GM21528 (cell line): Measurements from ENCODE around the gene APLP2.
A peak's percentile ranks its signal among the peaks of the same experiment; 100 is the strongest.

Experiments used
- ATAC-seq: cut with Tn5 transposase; IDR thresholded peaks from one replicate; pipeline ENCODE4 v1.9.1; 2021; ENCODE audit warnings: mild to moderate bottlenecking, moderate library complexity; ENCODE audit not compliant: unreplicated experiment, low FRiP score

Gene APLP2

DNA sequence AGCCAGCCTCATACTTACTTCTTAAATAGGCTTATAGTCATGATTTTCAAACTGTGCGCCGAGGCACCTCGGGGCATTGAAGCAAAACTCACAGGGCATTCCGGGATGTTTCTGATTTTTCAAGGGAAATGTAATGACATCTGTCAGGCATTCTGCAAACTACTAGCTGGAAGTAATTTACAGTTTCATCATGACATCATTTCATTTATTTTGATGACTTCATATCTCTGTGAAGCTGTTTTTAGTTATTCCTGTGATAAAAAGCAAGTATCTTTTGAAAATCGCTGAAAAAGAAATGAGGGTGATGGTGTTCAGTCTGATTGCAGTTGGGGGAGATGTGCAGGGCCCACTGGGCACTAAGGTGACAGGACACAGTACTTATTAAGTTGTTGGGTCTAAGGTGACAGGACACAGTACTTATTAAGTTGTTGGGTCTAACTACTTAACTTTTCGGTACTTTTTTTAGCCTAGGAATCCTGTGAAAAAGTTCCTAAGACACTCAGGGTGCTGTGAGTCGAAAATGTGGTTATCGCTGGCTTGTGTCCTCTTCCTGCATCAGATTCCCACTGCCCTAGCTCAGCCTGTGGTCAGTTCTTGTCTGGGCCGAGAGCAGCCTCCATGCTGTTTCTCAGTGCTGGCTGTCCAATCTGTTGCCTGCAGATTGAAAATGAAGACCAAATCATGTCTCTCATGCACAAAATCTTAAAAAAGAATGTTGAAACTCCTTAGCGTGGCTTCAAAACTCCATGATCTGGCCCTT lies 42.6 kb downstream of the APLP2 start:
- ATAC-seq, result no peak

DNA sequence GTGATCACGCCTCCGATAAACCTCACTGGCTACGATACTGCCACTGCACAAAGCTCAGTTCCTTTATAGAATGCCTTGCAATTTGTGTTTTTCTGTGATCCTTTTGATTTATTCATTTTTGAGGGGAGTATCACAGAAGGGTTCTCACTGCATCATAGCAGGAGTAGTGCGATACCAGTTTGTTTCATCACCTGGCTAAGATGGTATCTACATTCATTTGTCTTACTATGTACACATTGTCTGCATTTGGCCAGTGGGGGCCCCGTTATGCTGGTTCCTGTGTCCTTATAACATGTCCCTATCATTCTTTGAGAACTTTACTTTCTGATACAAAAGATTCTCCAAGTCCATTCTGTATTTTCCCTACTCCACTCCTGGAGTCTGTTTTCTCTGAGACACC lies 44.6 kb downstream of the APLP2 start:
- no peak for ATAC-seq

DNA sequence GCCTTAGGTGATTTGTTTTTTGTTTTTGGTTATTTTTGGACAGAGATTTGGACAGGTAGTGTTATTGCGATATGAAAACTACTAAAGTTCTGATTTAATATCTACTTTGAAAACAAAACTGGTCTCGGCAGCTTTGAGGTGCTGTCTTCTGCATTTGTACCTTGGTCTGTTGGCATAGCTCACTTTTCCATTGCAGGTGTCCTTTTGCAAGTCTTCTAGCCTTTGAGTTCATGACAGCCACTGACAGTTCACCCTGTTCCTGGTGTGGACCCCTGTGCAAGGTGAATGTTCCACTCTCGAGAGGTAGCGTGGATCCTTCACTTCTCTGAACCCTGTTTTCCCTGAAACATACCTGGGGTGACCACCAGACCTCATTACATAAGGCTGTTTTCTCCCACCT lies 45.0 kb downstream of the APLP2 start:
- ATAC-seq, result no peak

DNA sequence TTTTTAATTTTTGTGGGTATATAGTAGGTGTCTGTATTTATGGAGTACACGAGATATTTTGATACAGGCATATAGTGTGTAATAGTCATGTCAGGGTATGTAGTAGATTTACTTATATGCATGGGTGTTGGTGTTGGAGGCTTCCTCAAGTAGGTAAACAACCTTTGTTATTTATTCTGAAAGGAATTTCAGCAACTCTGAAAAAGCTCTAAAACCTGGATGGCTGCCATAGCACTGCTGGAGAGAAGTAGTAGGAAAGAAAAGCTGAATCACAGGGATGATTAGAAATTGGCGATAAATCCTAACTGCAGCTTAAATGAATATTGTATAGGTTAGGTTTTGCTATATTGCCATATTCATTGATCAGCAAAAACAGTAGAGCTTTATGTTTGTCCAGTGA lies 45.5 kb downstream of the APLP2 start:
- ATAC-seq, result no peak

DNA sequence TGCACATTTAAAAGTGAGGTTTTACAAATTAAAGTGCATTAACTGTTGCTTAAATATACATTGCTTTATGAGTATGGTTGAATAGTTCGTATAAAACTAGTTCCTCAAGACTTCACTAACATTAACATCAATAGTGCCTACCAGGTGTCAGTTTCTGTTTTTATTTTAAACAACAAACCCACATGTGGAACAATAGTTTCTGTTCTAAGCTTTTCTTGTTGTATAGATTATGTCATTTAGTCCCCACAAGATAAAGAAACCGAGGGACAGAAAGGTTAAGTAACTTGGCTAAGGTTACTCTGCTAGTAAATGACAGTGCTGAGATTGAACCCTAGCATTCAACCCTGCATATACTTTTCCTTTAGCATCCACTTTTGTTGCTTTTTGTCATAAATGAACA lies 48.5 kb downstream of the APLP2 start:
- ATAC-seq, result peak; percentile 92

DNA sequence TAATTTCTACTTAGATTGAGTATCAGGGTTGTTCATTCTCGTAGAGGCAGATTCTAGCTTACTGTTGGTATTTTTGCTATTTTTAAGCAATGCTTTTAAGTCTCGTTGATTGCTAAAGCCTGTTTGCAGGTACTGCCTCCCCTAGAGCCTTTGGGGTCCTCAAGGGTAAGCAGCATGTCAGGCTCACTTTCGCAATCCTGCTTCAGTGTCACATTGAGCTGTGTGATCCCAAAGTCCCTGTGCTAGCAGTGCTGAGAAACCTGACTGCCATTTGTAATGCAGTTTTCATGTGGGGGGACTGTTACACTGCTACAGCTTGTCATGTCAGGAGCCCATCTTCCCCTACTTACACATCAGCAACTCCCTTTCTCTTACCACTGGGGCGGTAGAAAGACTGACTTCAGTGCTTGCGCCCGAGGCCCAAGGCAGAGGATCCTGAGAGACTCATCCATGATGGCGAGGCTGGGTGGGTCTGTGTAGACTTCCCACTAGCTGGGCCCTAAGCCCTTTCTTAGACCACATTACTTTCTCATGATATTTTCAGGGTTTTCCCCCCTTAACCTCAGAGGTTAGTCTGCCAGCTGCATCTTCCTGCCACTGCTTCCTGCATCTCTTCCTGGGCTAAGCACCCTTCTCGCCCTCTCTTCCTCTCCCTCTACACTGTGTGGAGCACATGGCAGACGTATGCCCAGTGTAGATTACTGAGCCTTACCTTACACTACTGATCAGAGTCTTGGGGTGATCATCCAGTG lies 49.1 kb downstream of the APLP2 start:
- peak; percentile 57 for ATAC-seq

DNA sequence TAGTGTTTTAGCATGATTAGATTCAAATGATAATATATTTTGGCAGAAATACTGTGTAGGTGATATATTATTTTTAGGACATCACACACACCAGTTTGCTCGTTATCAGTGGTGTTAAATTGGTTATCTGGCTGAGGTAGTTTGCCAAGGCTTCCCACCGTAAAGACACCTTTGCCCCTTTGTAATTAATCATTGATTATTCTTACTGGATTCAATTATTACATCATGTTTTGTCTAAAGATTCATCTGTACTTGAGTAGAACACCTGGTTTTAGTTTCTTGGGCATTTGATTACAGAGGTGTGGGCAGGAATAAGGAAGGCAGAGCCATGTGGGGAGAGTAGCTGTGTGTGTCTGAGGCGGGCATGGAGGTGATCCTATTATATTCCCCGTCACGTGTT lies 50.4 kb downstream of the APLP2 start:
- no peak for ATAC-seq

DNA sequence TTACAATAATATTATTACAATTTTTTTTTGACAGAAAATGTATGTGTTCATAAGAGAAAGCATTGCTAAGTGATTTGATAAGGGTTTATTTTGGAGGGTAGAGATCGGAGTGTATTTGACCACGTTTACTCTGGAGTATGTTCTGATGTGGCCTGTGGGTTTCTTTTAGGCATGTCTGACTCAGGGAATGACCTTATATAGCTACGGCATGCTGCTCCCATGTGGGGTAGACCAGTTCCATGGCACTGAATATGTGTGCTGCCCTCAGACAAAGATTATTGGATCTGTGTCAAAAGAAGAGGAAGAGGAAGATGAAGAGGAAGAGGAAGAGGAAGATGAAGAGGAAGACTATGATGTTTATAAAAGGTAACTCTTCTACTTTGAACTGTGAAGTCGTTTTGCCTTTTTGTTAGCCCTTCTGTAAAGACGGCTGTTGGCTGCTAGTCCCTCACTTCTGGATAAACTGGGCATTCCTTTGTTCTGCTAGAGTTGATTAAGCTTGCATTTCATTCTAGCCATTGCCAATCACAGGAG lies 51.8 kb downstream of the APLP2 start:
- ATAC-seq, result no peak

DNA sequence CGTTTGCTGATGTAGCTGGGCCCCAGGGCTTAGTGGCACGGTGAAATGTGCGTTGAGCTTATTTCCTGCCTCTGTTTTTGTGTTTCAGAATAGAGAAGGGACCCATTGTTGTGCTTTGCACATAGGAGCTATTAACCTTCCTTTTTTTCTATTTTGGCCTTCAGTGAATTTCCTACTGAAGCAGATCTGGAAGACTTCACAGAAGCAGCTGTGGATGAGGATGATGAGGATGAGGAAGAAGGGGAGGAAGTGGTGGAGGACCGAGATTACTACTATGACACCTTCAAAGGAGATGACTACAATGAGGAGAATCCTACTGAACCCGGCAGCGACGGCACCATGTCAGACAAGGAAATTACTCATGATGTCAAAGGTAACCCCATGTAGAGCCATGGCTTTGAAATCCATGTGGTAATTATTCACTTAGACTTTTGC lies 52.5 kb downstream of the APLP2 start:
- ATAC-seq, result no peak

DNA sequence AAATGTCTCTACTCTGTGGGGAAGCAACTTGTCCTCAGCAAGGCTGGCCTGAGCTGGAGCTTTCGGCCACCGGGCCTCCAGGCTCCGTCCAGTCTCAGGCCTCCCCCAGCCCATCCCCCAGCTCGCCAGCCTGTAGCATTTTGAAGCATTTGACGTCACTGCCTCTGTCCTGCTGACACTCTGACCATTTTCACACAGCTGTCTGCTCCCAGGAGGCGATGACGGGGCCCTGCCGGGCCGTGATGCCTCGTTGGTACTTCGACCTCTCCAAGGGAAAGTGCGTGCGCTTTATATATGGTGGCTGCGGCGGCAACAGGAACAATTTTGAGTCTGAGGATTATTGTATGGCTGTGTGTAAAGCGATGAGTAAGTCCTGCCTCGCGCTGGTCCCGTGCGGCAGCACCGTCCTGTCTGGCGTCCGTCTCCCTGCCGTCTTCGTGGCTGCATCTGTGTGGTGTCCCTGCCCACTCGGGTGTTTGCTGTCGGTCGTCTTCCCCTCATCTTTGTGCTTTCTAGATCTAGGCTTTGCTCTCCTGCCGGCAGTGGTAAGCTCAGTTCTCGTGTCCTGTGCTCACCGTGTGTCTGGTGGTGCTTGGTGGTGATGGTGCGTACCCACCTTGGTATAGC lies 53.8 kb downstream of the APLP2 start:
- no peak for ATAC-seq

DNA sequence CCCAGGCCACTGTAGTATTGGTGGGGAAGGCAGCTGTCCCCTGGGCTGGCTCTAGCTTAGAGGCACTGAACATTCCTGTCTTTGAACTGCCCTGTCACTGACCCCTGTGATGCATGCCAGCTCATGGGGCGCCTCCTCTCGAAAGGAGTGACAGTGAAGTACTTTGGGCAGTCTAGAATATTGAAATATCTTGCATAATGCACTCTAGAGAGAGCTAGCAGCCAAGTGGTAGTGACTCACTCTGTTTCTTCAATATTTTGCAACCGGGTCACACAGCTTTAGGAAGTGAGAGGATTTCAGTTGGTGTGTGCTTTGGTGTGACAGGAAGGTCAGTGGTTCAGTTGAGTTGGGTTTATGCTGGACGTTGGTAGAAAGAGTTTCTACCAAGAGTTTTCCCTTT lies 54.4 kb downstream of the APLP2 start:
- no peak for ATAC-seq

DNA sequence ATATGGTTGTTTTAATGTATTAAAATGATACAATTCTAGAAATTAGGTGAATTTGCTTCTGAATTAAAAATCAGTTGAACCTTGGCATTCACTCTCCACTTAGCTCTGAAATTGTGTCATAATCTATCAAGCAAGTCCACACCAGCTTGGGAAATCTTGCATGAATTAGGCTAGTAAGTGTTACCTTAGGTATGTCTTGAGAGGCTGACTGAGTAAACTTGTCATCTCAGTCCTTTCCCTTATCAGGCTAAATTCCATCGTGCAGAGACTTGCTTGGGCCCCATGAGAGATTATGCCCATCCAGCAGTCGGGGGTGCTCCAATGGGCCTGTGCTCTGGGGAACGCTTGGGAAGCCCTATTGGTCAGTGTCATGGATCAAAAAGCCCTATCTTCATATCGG lies 55.9 kb downstream of the APLP2 start:
- ATAC-seq, result no peak

DNA sequence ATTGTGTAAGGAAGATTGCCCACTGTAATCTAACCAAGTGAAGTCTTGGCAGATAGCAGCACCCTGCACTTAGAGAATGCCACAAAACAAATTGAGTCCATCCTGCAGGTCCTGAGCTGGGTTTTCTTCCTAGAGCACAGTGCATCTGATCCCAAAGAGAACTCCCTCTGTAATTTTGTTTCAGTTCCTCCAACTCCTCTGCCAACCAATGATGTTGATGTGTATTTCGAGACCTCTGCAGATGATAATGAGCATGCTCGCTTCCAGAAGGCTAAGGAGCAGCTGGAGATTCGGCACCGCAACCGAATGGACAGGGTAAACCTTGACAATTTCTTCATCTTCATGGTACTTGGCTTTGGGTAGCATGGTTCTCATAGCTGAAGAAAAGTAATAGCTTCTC lies 56.8 kb downstream of the APLP2 start:
- no peak for ATAC-seq

DNA sequence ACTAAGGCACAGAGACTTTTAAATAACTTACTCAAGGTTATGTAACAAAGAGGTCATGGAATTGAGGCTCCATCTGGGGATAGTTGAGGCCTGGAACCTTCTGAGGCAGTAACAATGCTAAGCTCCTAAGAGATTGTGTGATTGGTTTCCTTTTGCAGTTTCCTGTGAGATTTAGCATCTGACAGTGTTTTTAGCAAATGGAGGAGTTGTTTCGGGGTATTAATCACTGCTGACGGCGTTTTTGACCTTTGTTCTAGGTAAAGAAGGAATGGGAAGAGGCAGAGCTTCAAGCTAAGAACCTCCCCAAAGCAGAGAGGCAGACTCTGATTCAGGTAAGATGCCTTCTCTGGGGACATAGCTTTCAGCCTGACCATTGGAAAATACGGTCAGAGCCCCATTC lies 57.8 kb downstream of the APLP2 start:
- ATAC-seq, result no peak

DNA sequence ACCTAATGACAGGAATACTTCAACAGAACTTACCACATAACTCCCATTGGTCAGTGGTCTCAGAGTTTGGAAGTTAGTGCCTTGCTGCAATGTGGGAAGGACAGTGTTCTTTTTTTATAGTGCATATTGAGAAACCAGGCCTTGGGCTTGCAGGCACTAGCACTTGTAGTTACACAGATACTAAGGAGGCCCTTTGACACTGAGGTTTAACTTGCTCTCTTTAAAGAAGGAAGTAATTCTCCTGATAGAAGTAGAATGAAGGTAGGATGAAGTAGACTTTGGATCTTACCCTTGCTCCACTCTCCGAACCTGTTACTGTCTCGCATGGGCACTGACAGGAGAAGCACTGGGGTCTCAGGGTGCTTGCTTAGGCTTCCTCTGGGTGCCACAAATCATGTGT lies 58.9 kb downstream of the APLP2 start:
- ATAC-seq, result no peak

DNA sequence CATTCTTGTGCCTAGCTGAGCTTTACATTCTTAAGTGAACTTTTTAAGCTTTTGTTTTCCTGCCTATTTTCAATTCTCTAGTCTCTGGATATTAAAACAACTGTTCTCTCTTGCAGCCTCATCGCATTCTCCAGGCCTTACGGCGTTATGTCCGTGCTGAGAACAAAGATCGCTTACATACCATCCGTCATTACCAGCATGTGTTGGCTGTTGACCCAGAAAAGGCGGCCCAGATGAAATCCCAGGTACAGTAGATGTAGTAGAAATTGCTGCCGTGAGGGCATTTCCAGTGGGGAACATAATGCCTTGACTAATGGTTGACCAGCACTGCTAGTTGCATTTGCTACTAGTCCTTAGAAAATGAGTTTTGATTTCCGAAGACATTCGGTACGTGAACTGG lies 60.2 kb downstream of the APLP2 start:
- no peak for ATAC-seq

DNA sequence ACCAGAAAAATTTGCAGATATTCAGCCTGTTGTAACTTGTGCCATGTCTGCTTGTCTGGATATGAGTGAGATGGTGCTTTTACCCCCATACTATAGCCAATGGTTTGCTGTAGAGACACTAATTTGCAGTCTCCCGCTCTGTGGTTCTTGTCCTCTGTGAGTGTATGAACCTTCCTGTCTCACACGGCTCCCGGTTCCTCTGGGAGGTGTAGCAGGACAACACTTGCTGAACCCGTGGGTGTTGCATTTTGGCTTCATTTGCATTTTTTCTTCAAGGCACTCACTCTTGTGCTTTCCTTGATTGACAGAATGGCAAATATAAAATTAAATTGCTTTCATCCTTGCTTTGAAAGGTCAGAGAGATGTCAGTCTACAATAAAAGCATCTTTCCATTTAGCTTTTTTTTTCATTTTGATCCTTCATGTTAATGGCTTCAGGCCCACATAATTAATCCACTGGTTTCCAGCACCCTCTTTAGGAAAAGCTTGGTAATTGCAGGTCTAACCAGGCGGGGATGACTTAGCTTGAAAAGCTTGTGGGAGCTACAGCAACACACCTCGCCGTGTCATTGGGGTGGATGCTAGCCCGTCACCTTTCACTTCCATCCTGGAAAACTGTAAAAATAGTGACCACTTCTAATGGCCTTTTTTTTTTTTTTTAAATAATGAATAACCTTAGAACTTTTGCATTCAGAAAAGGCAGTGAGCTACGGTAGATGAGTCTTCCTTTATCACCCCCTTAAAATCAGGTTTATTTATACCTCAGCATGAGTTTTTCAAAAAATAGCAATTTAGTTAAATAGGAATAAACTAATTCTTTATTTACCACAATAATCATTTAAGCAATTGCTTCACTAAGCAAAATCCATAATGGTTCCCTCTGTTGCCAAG lies 62.5 kb downstream of the APLP2 start:
- no peak for ATAC-seq

DNA sequence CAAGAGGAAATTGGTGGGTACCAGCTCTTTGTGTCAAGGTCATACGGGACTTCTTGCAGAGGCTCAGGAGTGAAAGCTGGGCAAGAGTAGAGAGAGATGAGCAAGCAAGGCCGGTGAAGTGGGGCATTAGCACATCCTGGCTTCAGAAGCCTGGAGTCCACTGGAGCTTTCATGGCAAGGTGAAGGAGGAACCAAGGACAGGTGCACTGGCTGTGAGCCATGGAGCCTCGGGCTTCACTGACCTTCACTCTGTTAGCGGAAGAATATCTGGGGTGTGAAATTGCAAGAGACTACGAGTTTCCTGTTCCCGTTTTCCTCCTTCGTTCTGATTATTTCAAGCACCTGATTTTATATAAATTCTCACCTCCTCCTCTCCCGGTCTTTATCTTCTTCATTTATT lies 64.0 kb downstream of the APLP2 start:
- ATAC-seq, result no peak

DNA sequence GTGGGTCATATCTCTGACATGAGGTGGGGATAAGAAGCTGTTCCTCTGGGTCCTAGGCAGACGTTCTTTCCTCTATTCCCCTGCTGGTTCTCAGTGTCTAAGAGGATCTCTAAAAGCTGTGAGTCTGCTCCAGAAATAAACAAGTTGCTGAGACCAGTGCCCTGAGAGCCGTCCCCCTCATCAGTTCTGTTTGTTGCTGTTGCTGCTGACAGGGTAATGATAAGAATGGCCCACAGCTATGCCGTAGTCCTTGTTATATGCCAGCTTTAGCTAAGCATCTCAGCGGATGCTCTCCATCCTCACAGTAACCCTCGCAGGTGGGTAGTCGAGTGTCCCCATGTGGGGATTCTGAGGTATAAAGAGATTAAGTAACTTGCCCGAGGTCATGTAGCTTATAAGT lies 66.4 kb downstream of the APLP2 start:
- ATAC-seq, result no peak

DNA sequence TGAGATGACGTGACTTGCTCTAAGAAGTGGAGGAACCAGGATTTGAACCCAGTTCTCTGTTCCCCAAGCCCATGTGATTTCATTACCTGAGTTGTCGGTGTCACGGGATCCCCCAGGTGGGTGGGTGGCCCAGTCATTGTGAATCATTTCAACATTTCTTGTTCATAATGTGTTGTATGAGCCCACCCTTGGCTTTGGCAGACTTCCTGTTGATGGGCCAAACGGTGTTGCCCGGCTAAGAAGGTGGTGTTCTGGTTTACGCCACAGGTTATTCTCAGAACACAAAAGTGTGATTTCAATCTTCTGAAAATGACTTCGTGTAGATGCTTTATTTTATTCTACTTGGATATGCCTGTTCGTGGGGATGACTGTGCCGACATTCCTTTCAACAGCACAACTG lies 68.3 kb downstream of the APLP2 start:
- no peak for ATAC-seq
